K562 (cell line): ENCODE measurements around the gene ZSCAN29. TPM values are rescaled to one million over a fixed set of nuclear protein-coding genes. Genes with fewer than 3 reads are reported as not detected.

ENCODE experiments used
- ARID1B ChIP-seq: fragments of 450-650 bp; IDR thresholded peaks from 2 replicates; pipeline ENCODE4 v1.6.1; 2016; ENCODE audit warnings: antibody characterized with exemption, mild to moderate bottlenecking, inconsistent platforms
- ATF3 ChIP-seq, 2 experiments: fragments of 450-650 bp in 1 of 2; sonication (generic) in 1 of 2; formaldehyde crosslinking in 1 of 2; IDR thresholded peaks in 1 of 2; conservative IDR thresholded peaks in 1 of 2; 2 replicates each; pipeline versions ENCODE4 v1.6.1 to v1.8.1; 2016 to 2023; ENCODE audit warnings: mild to moderate bottlenecking in 2 of 2, moderate library complexity in 2 of 2, inconsistent platforms in 1 of 2, missing genetic modification reagents in 1 of 2
- ATF7 ChIP-seq: fragments of 450-650 bp; IDR thresholded peaks from 2 replicates; pipeline ENCODE4 v1.7.1; 2014; ENCODE audit warnings: mild to moderate bottlenecking, moderate library complexity
- C11orf30 ChIP-seq: fragments of 450-650 bp; IDR thresholded peaks from 2 replicates; pipeline ENCODE4 v1.6.1; 2016; ENCODE audit warnings: low read depth, mild to moderate bottlenecking
- JUN ChIP-seq, 2 experiments: sonication (generic) in 1 of 2; formaldehyde crosslinking in 1 of 2; IDR thresholded peaks; 2 replicates each; pipeline versions ENCODE4 v1.6.1 to v1.8.0; 2012 to 2022; ENCODE audit warnings: borderline replicate concordance in 2 of 2, mild to moderate bottlenecking in 2 of 2, improper control_type of control experiment in 1 of 2, low read depth in 1 of 2, low read length in 1 of 2, missing genetic modification reagents in 1 of 2
- MYNN ChIP-seq, 2 experiments: sonication (generic); formaldehyde crosslinking in 1 of 2; IDR thresholded peaks; 2 replicates each; pipeline versions ENCODE4 v1.5.0 to v1.6.1; 2016 to 2020; ENCODE audit warnings: antibody characterized with exemption in 1 of 2, missing genetic modification reagents in 1 of 2
- NFE2 ChIP-seq: IDR thresholded peaks from 2 replicates; pipeline ENCODE4 v1.6.1; 2014; ENCODE audit warnings: antibody characterized with exemption, low read depth
- PBX2 ChIP-seq, 2 experiments: IDR thresholded peaks in 1 of 2; conservative IDR thresholded peaks in 1 of 2; 2 replicates each; pipeline ENCODE4 v1.6.1; 2016; ENCODE audit warnings: low read depth in 2 of 2, mild to moderate bottlenecking in 1 of 2, missing compliant biosample characterization in 1 of 2, missing genetic modification characterization in 1 of 2, moderate library complexity in 1 of 2
- PRDM10 ChIP-seq: fragments of 450-650 bp; IDR thresholded peaks from 2 replicates; pipeline ENCODE4 v1.6.1; 2018; ENCODE audit not compliant: partially characterized antibody
- SMARCC2 ChIP-seq: fragments of 450-650 bp; IDR thresholded peaks from 2 replicates; pipeline ENCODE4 v1.6.1; 2017; ENCODE audit warnings: antibody characterized with exemption, moderate library complexity, mild to moderate bottlenecking, low read depth
- SMARCE1 ChIP-seq: fragments of 450-650 bp; IDR thresholded peaks from 2 replicates; pipeline ENCODE4 v1.7.1; 2016; ENCODE audit warnings: mild to moderate bottlenecking
- ZBTB49 ChIP-seq: sonication (generic); formaldehyde crosslinking; IDR thresholded peaks from 2 replicates; pipeline ENCODE4 v1.8.0; 2022; ENCODE audit warnings: missing genetic modification reagents, mild to moderate bottlenecking, borderline replicate concordance
- ZNF316 ChIP-seq: fragments of 450-650 bp; IDR thresholded peaks from 2 replicates; pipeline ENCODE4 v1.6.1; 2016
- ZNF431 ChIP-seq: sonication (generic); formaldehyde crosslinking; IDR thresholded peaks from 2 replicates; pipeline ENCODE4 v1.8.0; 2022; ENCODE audit warnings: mild to moderate bottlenecking, missing genetic modification reagents
- ZNF740 ChIP-seq, 3 experiments: fragments of 200-800 bp in 1 of 3; sonication (Bioruptor generic) in 1 of 3; sonication (generic) in 1 of 3; formaldehyde crosslinking in 1 of 3; IDR thresholded peaks; 2 replicates each; pipeline versions ENCODE4 v1.6.1 to v1.8.0; 2016 to 2022; ENCODE audit warnings: mild to moderate bottlenecking in 2 of 3, missing compliant biosample characterization in 2 of 3, missing genetic modification characterization in 2 of 3, missing genetic modification reagents in 1 of 3
- polyA plus RNA-seq, 8 experiments: library from polyadenylated mRNA; depleted of rRNA in 4 of 8; stranded (reverse) in 5 of 8; unstranded in 3 of 8; fragments of >200 nt; fragmentation: Nextera tagmentation in 2 of 8; fragmentation: Illumina TruSeq in 1 of 8; extraction: Ambion mirVana in 2 of 8; extraction: Trizol in 1 of 8; gene quantifications; 2 replicates each; pipeline versions ENCODE4 v1.2.1 to v1.2.3, GENCODE V29; 2011 to 2014; ENCODE audit warnings: inconsistent platforms in 1 of 8, missing spikeins in 1 of 8
- total RNA-seq, 7 experiments: library from RNA; depleted of rRNA in 6 of 7; stranded (reverse); fragments of >200 nt in 6 of 7; fragmentation: Illumina TruSeq in 2 of 7; extraction: Trizol in 2 of 7; gene quantifications; 2 replicates each; pipeline versions ENCODE4 v1.2.1 to v1.2.3, GENCODE V29; 2011 to 2021; ENCODE audit warnings: low replicate concordance in 1 of 7

ZSCAN29 gene
- total and polyA plus RNA-seq, 9 of the 15 experiments (the other 6 are each of a cell fraction or from before 2014, with no cell fraction given) = 2.5 to 28.6 (median 19.7) TPM

- TF ChIP-seq PBX2 (CRISPR knock-in tag; IDR thresholded peaks at IDR 0.05; ENCODE audit: low read depth) = no peak
- 0 out of 2 replicates have a peak, but pooled peaks have one; percentile 14 for TF ChIP-seq PBX2 (tag; conservative IDR thresholded peaks at IDR 0.05; ENCODE audit: low read depth)
- TF ChIP-seq ATF7 = peak; percentile 13; the same call in 1 of the 2 replicates
- TF ChIP-seq ZBTB49 (CRISPR knock-in tag) = no peak
- TF ChIP-seq PRDM10 = peak; percentile 66
- TF ChIP-seq ZNF431 = no peak
- no peak for TF ChIP-seq MYNN (IDR thresholded peaks at IDR 0.05)
- no peak for TF ChIP-seq MYNN (CRISPR knock-in tag; IDR thresholded peaks at IDR 0.05)
- TF ChIP-seq ARID1B = peak; percentile 51
- TF ChIP-seq NFE2 = peak; percentile 58; the same call in 1 of the 2 replicates
- TF ChIP-seq JUN (IDR thresholded peaks at IDR 0.05; ENCODE audit: borderline replicate concordance, low read depth, low read length) = peak; percentile 58; the same call in 1 of the 2 replicates
- TF ChIP-seq JUN (CRISPR knock-in tag; IDR thresholded peaks at IDR 0.05; ENCODE audit: borderline replicate concordance) = no peak
- no peak for TF ChIP-seq ZNF740 (CRISPR knock-in tag; IDR thresholded peaks at IDR 0.05)
- no peak for TF ChIP-seq ZNF740 (tag; IDR thresholded peaks at IDR 0.05)
- TF ChIP-seq ATF3 (IDR thresholded peaks at IDR 0.05) = peak; percentile 89
- TF ChIP-seq ATF3 (CRISPR knock-in tag; conservative IDR thresholded peaks at IDR 0.05) = no peak
- TF ChIP-seq ZNF316 = peak; percentile 27; the same call in 1 of the 2 replicates
- peak; percentile 47; the same call in 1 of the 2 replicates for TF ChIP-seq C11orf30
- TF ChIP-seq SMARCC2 = 0 out of 2 replicates have a peak, but pooled peaks have one; percentile 50
- TF ChIP-seq SMARCE1 = peak; percentile 62
These were observed 19.9 kb upstream of the ZSCAN29 start (continued) for GRCh38 chr15:43390723-43391122.
